22Rv1 (cell line): Measurements from ENCODE around the gene PLOD3.

ENCODE experiments used
- CTCF ChIP-seq: fragments of 450-650 bp; IDR thresholded peaks from 2 replicates; pipeline ENCODE4 v1.5.1; 2017; ENCODE audit warnings: mild to moderate bottlenecking
- ZFX ChIP-seq: fragments of 450-650 bp; IDR thresholded peaks from 2 replicates; pipeline ENCODE4 v1.6.1; 2017; ENCODE audit warnings: antibody characterized with exemption, borderline replicate concordance

- TF ChIP-seq CTCF (no peak), ZFX (no peak)
Observed at GRCh38 chr7:101164071-101164840, 53.1 kb downstream of the PLOD3 start.
